Stimulated activated naive CD4-positive, alpha-beta T cell treated with Interleukin-2 at 50 U/mL for 16 hours (primary cell): ENCODE data around the gene NCAPH2.
A peak's percentile ranks its signal among the peaks of the same experiment; 100 is the strongest.

Experiments used
- DNase-seq: peaks from one replicate; lab custom pipeline; 2025; lab: John Stamatoyannopoulos, UW

NCAPH2 gene

GRCh38 chr22:50548921-50549790 is 41.1 kb downstream of the NCAPH2 start:
- DNase-seq: no peak

- no peak for DNase-seq
These were observed 42.4 kb downstream of the NCAPH2 start for GRCh38 chr22:50550395-50550794.

- DNase-seq: no peak
These were observed 43.2 kb downstream of the NCAPH2 start for GRCh38 chr22:50551160-50551752.

GRCh38 chr22:50553310-50553709 is 45.3 kb downstream of the NCAPH2 start:
- DNase-seq: no peak

- DNase-seq: no peak
These were observed 48.7 kb downstream of the NCAPH2 start for GRCh38 chr22:50556703-50557102.

GRCh38 chr22:50560034-50560433 is 52.0 kb downstream of the NCAPH2 start:
- no peak for DNase-seq

GRCh38 chr22:50561401-50562358 is 53.7 kb downstream of the NCAPH2 start:
- no peak for DNase-seq

GRCh38 chr22:50562523-50563412 is 54.7 kb downstream of the NCAPH2 start, which contains the start of gene SYCE3:
Gene SYCE3, minus strand, starts transcription at chr22:50562919. Its CDS starts 6,514 bp downstream, at chr22:50556405.
- DNase-seq: peak; percentile 94

- DNase-seq: no peak
These were observed 55.6 kb downstream of the NCAPH2 start for GRCh38 chr22:50563413-50564160.

- DNase-seq: no peak
These were observed 56.3 kb downstream of the NCAPH2 start for GRCh38 chr22:50564289-50564688.

- DNase-seq: no peak
These were observed 59.8 kb downstream of the NCAPH2 start for GRCh38 chr22:50567721-50568252.

GRCh38 chr22:50568626-50569025 is 60.6 kb downstream of the NCAPH2 start:
- DNase-seq: no peak

- DNase-seq: no peak
These were observed 61.0 kb downstream of the NCAPH2 start for GRCh38 chr22:50569041-50569459.

GRCh38 chr22:50569896-50570535 is 62.0 kb downstream of the NCAPH2 start:
- no peak for DNase-seq

GRCh38 chr22:50570861-50571260 is 62.8 kb downstream of the NCAPH2 start:
- DNase-seq: no peak

GRCh38 chr22:50571264-50572175 is 63.5 kb downstream of the NCAPH2 start:
- no peak for DNase-seq

- no peak for DNase-seq
These were observed 64.9 kb downstream of the NCAPH2 start for GRCh38 chr22:50572965-50573364.
